ENCODE results near the gene VPREB3. TPM values are rescaled to one million over a fixed set of nuclear protein-coding genes. Genes with fewer than 3 reads are reported as not detected.
A peak's percentile ranks its signal among the peaks of the same experiment; 100 is the strongest.

VPREB3 gene
- total and polyA plus RNA-seq, 10 of the 15 experiments (the other 5 are each of a cell fraction or from before 2014, with no cell fraction given) = 0.75 to 79.5 (median 23.8) TPM

DNA sequence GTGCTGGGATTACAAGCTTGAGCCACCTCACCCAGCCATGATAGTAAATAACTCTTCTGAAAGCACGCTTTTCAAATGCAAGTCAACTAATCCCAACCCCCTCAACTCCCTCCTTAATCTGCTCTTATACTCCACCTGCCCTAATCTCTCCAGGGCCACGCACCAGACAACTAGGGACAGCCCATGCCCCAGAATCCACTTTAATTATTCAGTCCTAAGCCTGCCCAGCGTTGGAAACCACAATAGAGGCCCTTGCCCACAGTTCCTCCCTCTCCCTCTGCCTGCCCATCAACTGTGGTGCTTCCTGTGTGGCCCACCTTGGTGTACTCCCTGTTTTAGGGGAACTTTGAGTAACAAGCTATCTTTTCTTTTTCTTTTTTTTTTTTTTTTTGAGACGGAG lies 2.7 kb upstream of the VPREB3 start (continued):
- no peak for TF ChIP-seq MYC (IDR thresholded peaks at IDR 0.05; ENCODE audit: insufficient read depth, insufficient read length, insufficient replicate concordance, low read length, severe bottlenecking)
- TF ChIP-seq, protein P1, sequence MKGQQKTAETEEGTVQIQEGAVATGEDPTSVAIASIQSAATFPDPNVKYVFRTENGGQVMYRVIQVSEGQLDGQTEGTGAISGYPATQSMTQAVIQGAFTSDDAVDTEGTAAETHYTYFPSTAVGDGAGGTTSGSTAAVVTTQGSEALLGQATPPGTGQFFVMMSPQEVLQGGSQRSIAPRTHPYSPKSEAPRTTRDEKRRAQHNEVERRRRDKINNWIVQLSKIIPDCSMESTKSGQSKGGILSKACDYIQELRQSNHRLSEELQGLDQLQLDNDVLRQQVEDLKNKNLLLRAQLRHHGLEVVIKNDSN (IDR thresholded peaks at IDR 0.05; ENCODE audit: borderline replicate concordance, extremely low read length, insufficient read depth, low read depth, low read length) = no peak
- no peak for TF ChIP-seq SP1 (IDR thresholded peaks at IDR 0.05; ENCODE audit: low read depth, low read length)
- TF ChIP-seq RUNX3 (IDR thresholded peaks at IDR 0.05; ENCODE audit: low read length) = peak; percentile 13; the same call in 1 of the 2 replicates

DNA sequence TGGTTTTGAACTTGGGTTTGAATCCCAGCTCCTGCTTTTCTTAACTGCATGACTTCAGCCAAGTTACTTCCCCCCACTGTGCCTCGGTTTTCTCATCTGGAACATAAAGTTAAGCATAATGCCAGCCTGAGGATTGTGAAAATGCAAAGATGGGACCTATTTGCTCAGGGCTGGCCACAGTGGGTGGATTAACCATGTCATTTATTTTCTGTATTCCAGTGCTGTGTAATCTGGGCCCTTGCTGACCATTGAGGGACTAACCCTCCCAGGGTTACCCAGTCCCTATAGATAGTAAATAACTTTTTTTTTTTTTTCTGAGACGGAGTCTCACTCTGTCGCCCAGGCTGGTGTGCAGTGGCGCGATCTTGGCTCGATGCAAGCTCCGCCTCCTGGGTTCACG lies 1.5 kb upstream of the VPREB3 start:
- no peak for ATAC-seq
- BruUV-seq (replicated peaks) = no TSS peak
- POLR2A ChIA-PET = interaction anchor here (1.0 to 1.4 kb wide), 3 partner anchors 8 to 11 kb away, joined by 3 to 7 read pairs (median 3); no protein-coding TSS in a partner anchor
- Histone ChIP-seq H3K4me1 (ENCODE audit: control insufficient read depth, insufficient read depth, low read length) (peaks cover 30% of the 10 kb centered on the region), H3K27ac (ENCODE audit: control insufficient read depth, insufficient read depth) (no peak overlapping the region), H3K9me3 (replicated peaks; ENCODE audit: control insufficient read depth, insufficient read depth, low read length) (no peaks in the 10 kb centered on the region), H3K27me3 (replicated peaks in 1 of 2; ENCODE audit: control insufficient read depth in 2 of 2, insufficient read depth in 2 of 2, low read length in 1 of 2) (no peaks in the 10 kb centered on the region), H4K20me1 (ENCODE audit: control insufficient read depth, insufficient read depth) (no peaks in the 10 kb centered on the region), H3K4me2 (ENCODE audit: control insufficient read depth, insufficient read depth) (no peak overlapping the region), H3K79me2 (ENCODE audit: control insufficient read depth, insufficient read depth, low read length) (no peaks in the 10 kb centered on the region), H3K4me3 (no peak overlapping the region), H3K9ac (ENCODE audit: control insufficient read depth, insufficient read depth, low read length) (no peak overlapping the region), H3K36me3 (ENCODE audit: control insufficient read depth in 2 of 2, insufficient read depth in 2 of 2, low read length in 1 of 2) (no peaks in the 10 kb centered on the region), H2AFZ (ENCODE audit: control insufficient read depth, low read depth, low read length) (no peak overlapping the region)
- DNase-seq (ENCODE audit: low read depth, low spot score) = no peak
- SMC1A ChIA-PET (ENCODE audit: uncharacterized antibody, unreplicated experiment) = interaction anchor here (1.0 to 2.0 kb wide), 2 partner anchors 11 to 56 kb away, joined by 3 to 7 read pairs; partner anchors contain the start of gene CHCHD10
- WGBS (ENCODE audit: insufficient coverage, insufficient replicate concordance, low lambda C conversion rate, missing lambda C conversion rate) = 59% methylated on average over 8 of the region's 8 CpGs
- intact Hi-C loops (cut with micrococcal nuclease; ENCODE audit: unreplicated experiment) = no loop called here
- FAIRE-seq = no peak
- CTCF ChIA-PET = interaction anchor here (0.8 to 1.9 kb wide), 2 partner anchors 11 to 165 kb away, joined by 3 to 8 read pairs; no protein-coding TSS in a partner anchor
- RAD21 ChIA-PET (ENCODE audit: unreplicated experiment) = interaction anchor here (1.6 kb wide), 1 partner anchor 34 kb away, joined by 3 read pairs; no protein-coding TSS in a partner anchor
- in situ Hi-C loops (cut with MboI) = no loop called here
- TF ChIP-seq, protein P2, sequence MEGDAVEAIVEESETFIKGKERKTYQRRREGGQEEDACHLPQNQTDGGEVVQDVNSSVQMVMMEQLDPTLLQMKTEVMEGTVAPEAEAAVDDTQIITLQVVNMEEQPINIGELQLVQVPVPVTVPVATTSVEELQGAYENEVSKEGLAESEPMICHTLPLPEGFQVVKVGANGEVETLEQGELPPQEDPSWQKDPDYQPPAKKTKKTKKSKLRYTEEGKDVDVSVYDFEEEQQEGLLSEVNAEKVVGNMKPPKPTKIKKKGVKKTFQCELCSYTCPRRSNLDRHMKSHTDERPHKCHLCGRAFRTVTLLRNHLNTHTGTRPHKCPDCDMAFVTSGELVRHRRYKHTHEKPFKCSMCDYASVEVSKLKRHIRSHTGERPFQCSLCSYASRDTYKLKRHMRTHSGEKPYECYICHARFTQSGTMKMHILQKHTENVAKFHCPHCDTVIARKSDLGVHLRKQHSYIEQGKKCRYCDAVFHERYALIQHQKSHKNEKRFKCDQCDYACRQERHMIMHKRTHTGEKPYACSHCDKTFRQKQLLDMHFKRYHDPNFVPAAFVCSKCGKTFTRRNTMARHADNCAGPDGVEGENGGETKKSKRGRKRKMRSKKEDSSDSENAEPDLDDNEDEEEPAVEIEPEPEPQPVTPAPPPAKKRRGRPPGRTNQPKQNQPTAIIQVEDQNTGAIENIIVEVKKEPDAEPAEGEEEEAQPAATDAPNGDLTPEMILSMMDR (IDR thresholded peaks at IDR 0.05 in 2 of 3, conservative IDR thresholded peaks at IDR 0.05 in 1 of 3; ENCODE audit: control insufficient read depth in 2 of 3, extremely low read depth in 1 of 3, insufficient read depth in 1 of 3, low read depth in 3 of 3, low read length in 3 of 3) = no peak
- TF ChIP-seq NBN (IDR thresholded peaks at IDR 0.05) = no peak
- TF ChIP-seq RBBP5 (conservative IDR thresholded peaks at IDR 0.05) = no peak
- TF ChIP-seq NR2C2 (IDR thresholded peaks at IDR 0.05; ENCODE audit: borderline replicate concordance, control insufficient read depth, insufficient read length, low read depth) = no peak
- TF ChIP-seq, protein P3, sequence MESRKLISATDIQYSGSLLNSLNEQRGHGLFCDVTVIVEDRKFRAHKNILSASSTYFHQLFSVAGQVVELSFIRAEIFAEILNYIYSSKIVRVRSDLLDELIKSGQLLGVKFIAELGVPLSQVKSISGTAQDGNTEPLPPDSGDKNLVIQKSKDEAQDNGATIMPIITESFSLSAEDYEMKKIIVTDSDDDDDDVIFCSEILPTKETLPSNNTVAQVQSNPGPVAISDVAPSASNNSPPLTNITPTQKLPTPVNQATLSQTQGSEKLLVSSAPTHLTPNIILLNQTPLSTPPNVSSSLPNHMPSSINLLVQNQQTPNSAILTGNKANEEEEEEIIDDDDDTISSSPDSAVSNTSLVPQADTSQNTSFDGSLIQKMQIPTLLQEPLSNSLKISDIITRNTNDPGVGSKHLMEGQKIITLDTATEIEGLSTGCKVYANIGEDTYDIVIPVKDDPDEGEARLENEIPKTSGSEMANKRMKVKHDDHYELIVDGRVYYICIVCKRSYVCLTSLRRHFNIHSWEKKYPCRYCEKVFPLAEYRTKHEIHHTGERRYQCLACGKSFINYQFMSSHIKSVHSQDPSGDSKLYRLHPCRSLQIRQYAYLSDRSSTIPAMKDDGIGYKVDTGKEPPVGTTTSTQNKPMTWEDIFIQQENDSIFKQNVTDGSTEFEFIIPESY (IDR thresholded peaks at IDR 0.05) = no peak
- TF ChIP-seq CHD4 (IDR thresholded peaks at IDR 0.05) = no peak
- TF ChIP-seq KLF5 (IDR thresholded peaks at IDR 0.05; ENCODE audit: partially characterized antibody) = no peak
- TF ChIP-seq YY1 (IDR thresholded peaks at IDR 0.05; ENCODE audit: low read depth, low read length) = no peak
- no peak for TF ChIP-seq PAX8 (IDR thresholded peaks at IDR 0.05)
- TF ChIP-seq, protein P4, sequence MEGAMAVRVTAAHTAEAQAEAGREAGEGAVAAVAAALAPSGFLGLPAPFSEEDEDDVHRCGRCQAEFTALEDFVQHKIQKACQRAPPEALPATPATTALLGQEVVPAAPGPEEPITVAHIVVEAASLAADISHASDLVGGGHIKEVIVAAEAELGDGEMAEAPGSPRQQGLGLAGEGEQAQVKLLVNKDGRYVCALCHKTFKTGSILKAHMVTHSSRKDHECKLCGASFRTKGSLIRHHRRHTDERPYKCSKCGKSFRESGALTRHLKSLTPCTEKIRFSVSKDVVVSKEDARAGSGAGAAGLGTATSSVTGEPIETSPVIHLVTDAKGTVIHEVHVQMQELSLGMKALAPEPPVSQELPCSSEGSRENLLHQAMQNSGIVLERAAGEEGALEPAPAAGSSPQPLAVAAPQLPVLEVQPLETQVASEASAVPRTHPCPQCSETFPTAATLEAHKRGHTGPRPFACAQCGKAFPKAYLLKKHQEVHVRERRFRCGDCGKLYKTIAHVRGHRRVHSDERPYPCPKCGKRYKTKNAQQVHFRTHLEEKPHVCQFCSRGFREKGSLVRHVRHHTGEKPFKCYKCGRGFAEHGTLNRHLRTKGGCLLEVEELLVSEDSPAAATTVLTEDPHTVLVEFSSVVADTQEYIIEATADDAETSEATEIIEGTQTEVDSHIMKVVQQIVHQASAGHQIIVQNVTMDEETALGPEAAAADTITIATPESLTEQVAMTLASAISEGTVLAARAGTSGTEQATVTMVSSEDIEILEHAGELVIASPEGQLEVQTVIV (IDR thresholded peaks at IDR 0.05; ENCODE audit: borderline replicate concordance, partially characterized antibody) = no peak
- TF ChIP-seq ASH2L (IDR thresholded peaks at IDR 0.05; ENCODE audit: borderline replicate concordance, low read depth) = no peak
- TF ChIP-seq ZNF384 (IDR thresholded peaks at IDR 0.05; ENCODE audit: borderline replicate concordance, low read depth, low read length) = no peak

Data from GM12878 (cell line).